GM23248 (cell line): ENCODE data around the gene SLC35F4. TPM values are rescaled to one million over a fixed set of nuclear protein-coding genes. Genes with fewer than 3 reads are reported as not detected.
A peak's percentile ranks its signal among the peaks of the same experiment; 100 is the strongest.

ENCODE experiments used
- DNase-seq: peaks from one replicate; pipeline ENCODE4 v3.0.0-alpha.2; 2015
- H2AFZ ChIP-seq: fragments of 200-600 bp; sonication (generic); 2 replicates; pipeline ENCODE4 v1.6.1; 2016; ENCODE audit warnings: antibody characterized with exemption
- H3F3A ChIP-seq: fragments of 200-600 bp; sonication (generic); 2 replicates; pipeline ENCODE4 v1.6.1; 2016; ENCODE audit warnings: mild to moderate bottlenecking, antibody characterized with exemption, mixed run types; ENCODE audit not compliant: insufficient read depth
- H3K27ac ChIP-seq: fragments of 200-600 bp; sonication (generic); 2 replicates; pipeline ENCODE4 v1.5.1; 2016; ENCODE audit warnings: mild to moderate bottlenecking
- H3K27me3 ChIP-seq: fragments of 200-600 bp; sonication (generic); replicated peaks from 2 replicates; pipeline ENCODE4 v1.6.1; 2016; ENCODE audit warnings: mild to moderate bottlenecking; ENCODE audit not compliant: insufficient read depth
- H3K36me3 ChIP-seq: fragments of 200-600 bp; sonication (generic); 2 replicates; pipeline ENCODE4 v1.6.1; 2016; ENCODE audit warnings: low read depth, mild to moderate bottlenecking
- H3K4me1 ChIP-seq: fragments of 200-600 bp; sonication (generic); 2 replicates; pipeline ENCODE4 v1.6.1; 2016; ENCODE audit warnings: mild to moderate bottlenecking; ENCODE audit not compliant: insufficient read depth
- H3K4me2 ChIP-seq: fragments of 200-600 bp; sonication (generic); one replicate; pipeline ENCODE4 v1.6.1; 2016; ENCODE audit warnings: mild to moderate bottlenecking; ENCODE audit not compliant: unreplicated experiment
- H3K4me3 ChIP-seq: fragments of 200-600 bp; sonication (generic); 2 replicates; pipeline ENCODE4 v1.5.1; 2016; ENCODE audit warnings: mild to moderate bottlenecking
- H3K79me2 ChIP-seq: fragments of 200-600 bp; sonication (generic); 2 replicates; pipeline ENCODE4 v1.6.1; 2016; ENCODE audit warnings: mild to moderate bottlenecking; ENCODE audit not compliant: insufficient read depth
- H3K9ac ChIP-seq: fragments of 200-600 bp; sonication (generic); 2 replicates; pipeline ENCODE4 v1.6.1; 2016; ENCODE audit warnings: mild to moderate bottlenecking
- H3K9me2 ChIP-seq: fragments of 200-600 bp; sonication (generic); 2 replicates; pipeline ENCODE4 v1.6.1; 2016; ENCODE audit warnings: mixed run types, mild to moderate bottlenecking, moderate library complexity; ENCODE audit not compliant: insufficient read depth
- H3K9me3 ChIP-seq: fragments of 200-600 bp; sonication (generic); one replicate; pipeline ENCODE4 v1.6.1; 2017; ENCODE audit warnings: low read depth
- H4K20me1 ChIP-seq: fragments of 200-600 bp; sonication (generic); 2 replicates; pipeline ENCODE4 v1.6.0; 2016; ENCODE audit not compliant: insufficient read depth
- EZH2 ChIP-seq: fragments of 200-600 bp; sonication (generic); IDR thresholded peaks from 2 replicates; pipeline ENCODE4 v1.6.1; 2018; ENCODE audit warnings: antibody characterized with exemption, mild to moderate bottlenecking; ENCODE audit not compliant: insufficient read depth, poor library complexity, severe bottlenecking
- EZH2phosphoT487 ChIP-seq: fragments of 200-600 bp; sonication (generic); IDR thresholded peaks from 2 replicates; pipeline ENCODE4 v1.6.1; 2018; ENCODE audit warnings: antibody characterized with exemption, moderate library complexity, mild to moderate bottlenecking, low read depth; ENCODE audit not compliant: insufficient read depth
- WGBS, 2 experiments: methylation state at CpG; one replicate each; pipeline ENCODE4 v1.1.6; 2015 to 2017; ENCODE audit warnings: low lambda C conversion rate in 2 of 2, low coverage in 1 of 2; ENCODE audit errors: missing lambda C conversion rate in 2 of 2; 5-methylcytosine and 5-hydroxymethylcytosine counted together
- in situ Hi-C: fragments of 300-500 bp; cut with MboI; formaldehyde crosslinking; loops from 2 replicates; pipeline ENCODE4 v1.15.0; 2020
- polyA plus RNA-seq: library from polyadenylated mRNA; unstranded; fragments of >200 nt; fragmentation: Nextera tagmentation; extraction: Ambion mirVana; gene quantifications from 2 replicates; pipeline ENCODE4 v1.2.1, GENCODE V29; 2016
- total RNA-seq: library from RNA; depleted of rRNA; stranded (reverse); fragments of >200 nt; shearing (Covaris generic); gene quantifications from 2 replicates; pipeline ENCODE4 v1.2.3, GENCODE V29; 2014

SLC35F4 gene
- total and polyA plus RNA-seq, 2 experiments from 2014 or later = not detected

DNA sequence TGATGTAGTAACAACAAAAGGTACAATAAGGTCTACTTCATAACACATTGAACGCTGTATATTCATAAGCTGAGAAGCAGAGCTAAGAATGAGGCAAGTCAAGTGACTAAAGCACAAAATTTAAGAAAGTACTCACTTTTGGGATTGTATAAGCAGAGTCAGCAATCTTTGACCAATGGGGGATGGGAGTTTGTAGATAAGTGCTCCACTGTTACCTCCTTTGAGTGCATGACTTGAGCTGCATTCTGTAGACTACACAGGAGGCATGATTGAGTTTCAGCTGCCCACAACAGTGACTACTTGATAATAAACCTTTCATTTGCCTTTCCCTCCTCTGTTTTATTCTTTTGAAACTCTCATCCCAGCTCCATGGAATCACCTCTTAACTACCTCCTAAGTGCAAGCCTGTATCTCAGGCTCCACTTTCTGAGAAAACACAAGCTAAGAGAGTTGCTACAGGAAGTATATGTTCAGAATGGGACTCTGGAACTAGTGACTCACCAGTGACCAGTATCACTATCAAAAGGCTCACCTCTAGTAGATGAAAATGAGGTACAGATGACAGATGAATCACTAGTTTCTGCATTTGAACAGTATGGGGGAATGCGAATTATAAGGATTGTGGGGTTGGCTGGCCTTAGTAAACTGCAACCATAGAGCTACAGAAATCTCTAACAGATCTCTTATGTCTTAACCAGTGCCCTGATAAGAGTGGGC lies 49.2 kb downstream of the SLC35F4 start:
- no peak overlapping the region for H3K4me2 ChIP-seq
- peak; percentile 32 for DNase-seq
- H3K9ac ChIP-seq = no peak overlapping the region
- H3K79me2 ChIP-seq = no peaks in the 10 kb centered on the region
- TF ChIP-seq EZH2 (no peak), EZH2phosphoT487 (no peak)
- in situ Hi-C loops = no loop called here
- no peaks in the 10 kb centered on the region for H3K27me3 ChIP-seq
- H3K27ac ChIP-seq = no peak overlapping the region
- no peak overlapping the region for H3K4me3 ChIP-seq
- H3K4me1 ChIP-seq = peaks cover 9% of the 10 kb centered on the region
- WGBS, 2 experiments = 47 to 59% methylated on average over 2 of the region's 2 CpGs
- H4K20me1 ChIP-seq = no peaks in the 10 kb centered on the region
- H3K36me3 ChIP-seq = no peaks in the 10 kb centered on the region
- no peaks in the 10 kb centered on the region for H3K9me3 ChIP-seq
- H2AFZ ChIP-seq = no peak overlapping the region
- H3F3A ChIP-seq = peaks cover 8% of the 10 kb centered on the region; the same call in 1 of the 2 replicates
- H3K9me2 ChIP-seq = 0 out of 2 replicates have a peak, but pooled peaks cover 3% of the 10 kb centered on the region

DNA sequence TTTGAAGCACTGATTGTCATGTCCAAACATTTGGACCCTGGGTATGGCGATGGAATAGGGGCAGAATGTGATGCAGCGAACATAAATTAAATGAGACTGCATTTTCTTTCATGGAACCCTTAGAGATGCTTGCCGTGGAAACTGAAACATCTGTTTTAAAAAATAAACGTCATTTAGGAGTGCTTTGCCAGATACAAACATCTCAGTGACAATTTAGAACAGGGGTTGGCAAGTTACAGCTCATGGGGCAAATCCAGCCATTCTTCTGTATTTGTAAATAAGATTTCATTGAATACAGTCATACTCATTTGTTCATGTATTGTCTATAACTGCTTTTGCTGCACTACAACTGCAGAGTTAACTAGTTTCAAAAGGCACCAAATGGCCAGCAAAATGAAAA lies 51.2 kb downstream of the SLC35F4 start:
- H3K9ac ChIP-seq = no peak overlapping the region
- no peak for DNase-seq
- no peaks in the 10 kb centered on the region for H3K79me2 ChIP-seq
- H3K9me2 ChIP-seq = 0 out of 2 replicates have a peak, but pooled peaks cover 3% of the 10 kb centered on the region
- no peaks in the 10 kb centered on the region for H3K4me1 ChIP-seq
- H3F3A ChIP-seq = no peaks in the 10 kb centered on the region; the same call in 1 of the 2 replicates
- no peaks in the 10 kb centered on the region for H3K36me3 ChIP-seq
- 19 to 29% methylated on average over 4 of the region's 4 CpGs for WGBS, 2 experiments
- H3K27ac ChIP-seq = no peak overlapping the region
- H3K4me3 ChIP-seq = no peak overlapping the region
- no peak overlapping the region for H3K4me2 ChIP-seq
- H3K9me3 ChIP-seq = no peaks in the 10 kb centered on the region
- H3K27me3 ChIP-seq = no peaks in the 10 kb centered on the region
- H4K20me1 ChIP-seq = no peaks in the 10 kb centered on the region
- in situ Hi-C loops = no loop called here
- TF ChIP-seq EZH2 (no peak), EZH2phosphoT487 (no peak)
- no peak overlapping the region for H2AFZ ChIP-seq

DNA sequence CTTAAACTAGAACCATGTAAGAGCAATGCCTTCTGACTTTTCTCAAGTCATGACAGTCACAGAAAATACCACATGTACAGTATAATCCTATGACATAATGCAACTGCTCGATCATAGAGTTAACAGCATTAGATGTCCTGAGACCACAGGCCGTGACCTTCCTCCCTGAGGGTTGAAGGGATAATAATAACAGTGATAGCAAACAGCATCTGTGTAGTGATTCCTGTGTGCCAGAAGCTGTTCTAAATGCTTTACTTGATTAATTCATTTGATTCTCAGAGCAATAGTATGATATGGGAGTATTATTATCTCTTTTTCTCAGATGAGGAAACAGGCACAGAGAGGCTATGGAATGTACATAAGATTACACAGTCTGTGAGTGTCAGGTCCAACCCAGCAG lies 53.2 kb downstream of the SLC35F4 start:
- no peak overlapping the region for H3K4me3 ChIP-seq
- DNase-seq = no peak
- H3K27ac ChIP-seq = no peak overlapping the region
- H2AFZ ChIP-seq = no peak overlapping the region
- 37 to 44% methylated on average over 2 of the region's 2 CpGs for WGBS, 2 experiments
- H4K20me1 ChIP-seq = no peaks in the 10 kb centered on the region
- H3K4me1 ChIP-seq = no peaks in the 10 kb centered on the region
- no peaks in the 10 kb centered on the region for H3K79me2 ChIP-seq
- H3K9me3 ChIP-seq = no peaks in the 10 kb centered on the region
- no peaks in the 10 kb centered on the region for H3K36me3 ChIP-seq
- H3K4me2 ChIP-seq = no peak overlapping the region
- TF ChIP-seq EZH2phosphoT487 = no peak
- no peak for TF ChIP-seq EZH2
- H3K27me3 ChIP-seq = no peaks in the 10 kb centered on the region
- in situ Hi-C loops = no loop called here
- 0 out of 2 replicates have a peak, but pooled peaks cover 3% of the 10 kb centered on the region for H3K9me2 ChIP-seq
- no peak overlapping the region for H3K9ac ChIP-seq
- no peaks in the 10 kb centered on the region; the same call in 1 of the 2 replicates for H3F3A ChIP-seq

DNA sequence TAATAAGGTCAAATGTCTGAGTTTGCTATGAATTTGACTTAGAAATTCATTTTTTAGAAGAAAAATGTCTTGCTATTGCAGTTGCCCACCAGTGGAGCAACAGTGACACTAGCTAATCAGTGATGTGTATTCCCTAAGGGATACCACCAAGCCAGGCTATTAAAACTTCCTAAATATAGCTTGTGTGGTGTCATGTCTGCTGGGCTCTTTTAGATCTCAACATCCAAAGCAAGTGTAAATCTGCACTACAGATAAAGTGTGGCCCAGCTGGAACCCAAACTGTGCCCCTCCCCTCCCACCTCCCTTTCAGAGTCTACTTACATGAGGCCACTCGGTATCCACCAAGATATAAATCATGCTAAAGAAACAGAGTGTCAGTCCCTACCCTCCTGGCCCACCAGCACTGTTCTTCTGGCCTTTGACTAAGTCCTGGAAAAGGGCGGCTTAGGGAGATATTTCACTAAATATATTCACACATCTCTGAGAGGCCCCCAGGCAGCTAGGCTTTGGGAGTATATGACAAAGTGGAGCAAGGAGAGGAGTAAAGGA lies 53.8 kb downstream of the SLC35F4 start:
- Histone ChIP-seq H4K20me1 (no peaks in the 10 kb centered on the region), H3K36me3 (no peaks in the 10 kb centered on the region), H3K9me3 (no peaks in the 10 kb centered on the region), H2AFZ (no peak overlapping the region), H3K4me1 (no peaks in the 10 kb centered on the region), H3K4me2 (no peak overlapping the region), H3K9ac (no peak overlapping the region), H3K79me2 (no peaks in the 10 kb centered on the region), H3K27me3 (no peaks in the 10 kb centered on the region), H3K4me3 (no peak overlapping the region), H3K9me2 (0 out of 2 replicates have a peak, but pooled peaks cover 3% of the 10 kb centered on the region), H3F3A (no peaks in the 10 kb centered on the region; the same call in 1 of the 2 replicates), H3K27ac (no peak overlapping the region)
- no peak for TF ChIP-seq EZH2
- no peak for TF ChIP-seq EZH2phosphoT487
- in situ Hi-C loops = no loop called here
- 39 to 43% methylated on average over 2 of the region's 2 CpGs for WGBS, 2 experiments
- DNase-seq = no peak
